HG03097 (cell line): ENCODE data around the gene GOLGA6A.
"Not testable (repeated sequence)": the region's sequence is repeated elsewhere in the genome, so short reads cannot be mapped to it uniquely, and the experiment has no call there.

Experiments used
- ATAC-seq: cut with Tn5 transposase; IDR thresholded peaks from one replicate; pipeline ENCODE4 v1.9.1; 2021; ENCODE audit not compliant: unreplicated experiment, low FRiP score

Gene GOLGA6A, protein sequence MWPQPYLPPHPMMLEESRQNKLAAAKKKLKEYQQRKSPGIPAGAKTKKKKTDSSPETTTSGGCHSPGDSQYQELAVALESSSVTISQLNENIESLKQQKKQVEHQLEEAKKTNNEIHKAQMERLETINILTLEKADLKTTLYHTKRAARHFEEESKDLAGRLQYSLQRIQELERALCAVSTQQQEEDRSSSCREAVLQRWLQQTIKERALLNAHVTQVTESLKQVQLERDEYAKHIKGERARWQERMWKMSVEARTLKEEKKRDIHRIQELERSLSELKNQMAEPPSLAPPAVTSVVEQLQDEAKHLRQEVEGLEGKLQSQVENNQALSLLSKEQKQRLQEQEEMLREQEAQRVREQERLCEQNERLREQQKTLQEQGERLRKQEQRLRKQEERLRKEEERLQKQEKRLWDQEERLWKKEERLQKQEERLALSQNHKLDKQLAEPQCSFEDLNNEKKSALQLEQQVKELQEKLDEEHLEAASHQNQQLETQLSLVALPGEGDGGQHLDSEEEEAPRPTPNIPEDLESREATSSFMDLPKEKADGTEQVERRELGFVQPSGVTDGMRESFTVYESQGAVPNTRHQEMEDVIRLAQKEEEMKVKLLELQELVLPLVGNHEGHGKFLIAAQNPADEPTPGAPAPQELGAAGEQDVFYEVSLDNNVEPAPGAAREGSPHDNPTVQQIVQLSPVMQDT

DNA sequence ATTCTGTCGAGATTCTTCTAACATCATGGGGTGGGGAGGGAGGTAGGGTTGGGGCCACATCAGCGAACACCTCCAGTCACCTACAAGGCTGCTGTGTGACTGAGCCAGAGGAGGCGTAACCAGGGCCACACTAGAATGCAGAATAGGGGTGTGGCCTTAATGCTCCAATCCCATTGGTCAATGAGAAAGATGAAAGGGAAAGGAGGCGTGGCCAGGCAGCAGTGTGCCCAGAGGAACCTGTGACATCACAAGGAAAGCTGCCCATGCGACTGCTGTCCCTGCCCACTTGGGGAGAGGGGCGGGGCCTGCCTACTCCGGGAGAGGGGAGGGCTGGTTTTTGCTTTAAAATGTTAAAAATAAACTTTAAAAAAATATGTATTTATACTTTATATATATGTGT, at the start of gene GOLGA6A:
Gene GOLGA6A, minus strand, starts transcription at position 101 of the 400 bp plus-strand sequence. Its CDS starts 41 bp downstream, at position 60.
- ATAC-seq: not testable (repeated sequence)

DNA sequence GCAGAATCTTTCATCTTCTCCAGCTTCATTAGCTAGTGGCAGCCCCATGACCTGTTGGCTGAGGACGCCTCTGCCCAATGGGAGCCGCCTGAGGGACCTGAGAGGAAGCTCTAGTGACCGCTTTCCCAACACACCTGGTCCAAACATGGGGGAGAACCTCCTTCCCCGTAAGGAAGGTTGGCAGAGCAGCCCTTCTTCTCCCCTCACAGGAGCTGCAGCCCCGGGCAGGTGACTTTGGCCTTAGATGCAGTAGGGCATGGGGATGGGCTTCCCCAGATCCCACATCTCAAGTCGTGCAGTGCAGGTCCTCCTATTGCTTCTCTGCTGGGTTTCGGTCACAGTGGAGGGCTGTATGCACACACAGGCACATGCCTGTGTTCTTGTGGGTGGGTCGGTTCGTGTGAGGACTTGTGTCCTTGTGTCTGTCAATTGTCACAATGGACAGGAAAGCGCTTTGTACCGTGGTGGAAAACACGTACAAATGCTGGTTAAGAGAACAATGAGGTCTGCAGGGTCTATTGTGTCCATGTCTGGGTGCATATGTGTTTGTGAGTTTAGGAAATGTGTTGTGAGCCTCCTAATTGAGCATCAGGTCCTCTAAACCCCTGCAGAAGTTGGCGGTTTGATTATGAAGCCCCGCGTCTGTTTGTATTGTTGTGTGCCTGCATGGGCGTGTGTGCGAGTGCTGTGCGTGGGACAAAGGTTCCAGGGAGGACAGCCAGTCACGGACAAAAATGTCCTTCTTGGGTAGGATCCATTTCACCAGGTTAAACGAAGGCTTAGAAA, 49.5 kb upstream of the GOLGA6A start:
- no peak for ATAC-seq

DNA sequence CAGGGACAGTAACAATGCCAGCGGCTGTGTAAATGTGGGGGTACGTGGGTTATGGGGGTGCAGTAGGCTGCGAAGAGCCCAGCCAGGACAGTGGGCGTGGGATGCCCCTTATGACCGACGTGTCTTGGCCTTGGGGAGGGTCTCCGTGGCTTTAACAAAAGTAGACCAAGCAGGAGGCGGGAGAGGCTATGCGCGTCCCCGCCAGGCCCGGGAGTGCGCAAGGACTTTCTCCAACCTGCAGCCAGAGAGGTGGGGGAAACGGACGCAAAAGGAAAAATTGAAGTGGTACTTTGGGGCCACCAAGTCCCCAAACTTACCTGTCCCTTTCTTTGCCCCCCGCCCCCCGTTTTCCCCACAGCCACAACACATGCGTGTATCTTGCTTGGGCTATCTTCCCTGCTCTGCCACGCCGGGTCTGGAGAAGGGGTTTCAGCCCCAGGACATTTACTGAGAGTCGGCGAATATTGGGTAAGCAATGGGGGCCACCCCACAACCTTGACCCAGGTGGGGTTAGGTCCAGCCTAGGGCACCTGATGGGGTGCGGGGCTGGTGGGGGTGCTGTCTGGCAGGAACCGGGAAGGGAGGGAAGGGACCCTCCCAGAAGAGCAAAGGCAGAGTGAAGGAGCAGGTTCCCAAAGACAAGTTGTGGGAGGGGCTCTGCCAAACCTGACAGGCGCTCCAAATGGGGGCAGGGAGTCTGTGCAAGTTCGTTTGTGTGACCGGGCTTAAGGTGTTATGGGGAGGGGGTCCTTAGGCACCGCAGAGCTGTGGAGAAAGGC, 48.7 kb upstream of the GOLGA6A start:
- ATAC-seq: no peak

DNA sequence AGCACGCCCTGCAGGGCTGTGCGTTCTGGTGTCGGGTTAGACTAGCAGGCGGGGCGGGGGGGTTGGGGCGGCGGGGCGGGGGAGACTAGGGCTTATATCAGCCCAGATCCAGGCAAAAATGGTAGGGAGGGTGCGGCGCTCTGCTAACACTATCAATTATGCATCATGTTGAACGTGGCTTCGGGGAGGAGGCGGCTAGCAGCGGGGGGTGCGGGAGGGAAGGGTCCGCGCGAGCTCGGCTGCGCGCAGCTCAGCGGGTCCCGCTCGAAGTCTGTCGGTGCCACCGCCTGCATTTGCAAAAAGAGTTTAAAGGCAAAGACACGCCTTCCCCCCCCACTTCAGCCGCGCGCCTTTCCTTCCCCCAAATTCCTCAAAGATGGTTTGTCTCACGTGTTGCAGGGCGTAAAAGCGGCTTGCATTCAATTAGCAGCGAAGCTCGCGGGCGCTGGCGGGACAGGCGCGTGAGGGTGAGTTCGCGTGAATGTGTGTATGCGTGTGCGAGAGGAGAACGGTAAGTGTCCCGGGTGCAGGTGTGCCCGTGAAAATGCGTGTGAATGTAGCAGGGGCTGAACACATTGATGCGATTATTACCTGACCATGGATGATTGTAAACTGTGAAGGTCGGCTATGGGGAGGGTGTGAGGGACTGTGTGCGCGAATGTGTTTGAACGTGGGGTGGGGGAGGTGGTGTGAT, 48.0 kb upstream of the GOLGA6A start, which contains the start of gene ISLR2:
Gene ISLR2, plus strand, starts transcription at position 432 of the 694 bp plus-strand sequence. CDS start 2,169 bp downstream, outside the sequence.
- no peak for ATAC-seq

DNA sequence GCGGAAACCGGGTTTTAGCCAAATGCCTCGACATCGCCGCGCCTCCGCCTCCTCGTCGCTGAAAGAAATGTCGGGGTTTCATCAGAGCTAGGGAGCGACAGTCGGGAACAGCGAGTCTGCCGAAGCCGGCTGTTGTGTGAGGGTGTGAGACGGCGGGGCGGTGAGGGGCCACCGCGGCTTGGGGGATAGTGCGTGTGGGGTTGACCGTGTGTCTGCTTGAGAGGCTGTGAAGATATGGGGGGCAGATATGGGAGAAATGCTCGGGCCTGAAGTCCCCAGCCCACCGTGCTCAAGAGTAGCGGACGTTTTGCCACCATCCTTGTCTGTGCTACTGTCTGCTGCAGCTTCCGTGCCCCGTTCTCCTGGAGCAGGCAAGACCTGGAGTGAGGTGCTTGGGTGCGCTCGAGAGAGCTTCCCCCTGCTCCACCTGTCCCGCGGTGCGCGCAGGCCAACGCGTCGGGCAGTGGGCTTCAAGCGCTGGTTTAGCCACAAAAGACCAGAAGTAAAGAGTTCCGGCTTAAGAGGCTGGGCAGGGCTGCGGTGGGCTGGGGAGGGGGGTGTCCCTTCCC, 47.3 kb upstream of the GOLGA6A start:
- no peak for ATAC-seq

DNA sequence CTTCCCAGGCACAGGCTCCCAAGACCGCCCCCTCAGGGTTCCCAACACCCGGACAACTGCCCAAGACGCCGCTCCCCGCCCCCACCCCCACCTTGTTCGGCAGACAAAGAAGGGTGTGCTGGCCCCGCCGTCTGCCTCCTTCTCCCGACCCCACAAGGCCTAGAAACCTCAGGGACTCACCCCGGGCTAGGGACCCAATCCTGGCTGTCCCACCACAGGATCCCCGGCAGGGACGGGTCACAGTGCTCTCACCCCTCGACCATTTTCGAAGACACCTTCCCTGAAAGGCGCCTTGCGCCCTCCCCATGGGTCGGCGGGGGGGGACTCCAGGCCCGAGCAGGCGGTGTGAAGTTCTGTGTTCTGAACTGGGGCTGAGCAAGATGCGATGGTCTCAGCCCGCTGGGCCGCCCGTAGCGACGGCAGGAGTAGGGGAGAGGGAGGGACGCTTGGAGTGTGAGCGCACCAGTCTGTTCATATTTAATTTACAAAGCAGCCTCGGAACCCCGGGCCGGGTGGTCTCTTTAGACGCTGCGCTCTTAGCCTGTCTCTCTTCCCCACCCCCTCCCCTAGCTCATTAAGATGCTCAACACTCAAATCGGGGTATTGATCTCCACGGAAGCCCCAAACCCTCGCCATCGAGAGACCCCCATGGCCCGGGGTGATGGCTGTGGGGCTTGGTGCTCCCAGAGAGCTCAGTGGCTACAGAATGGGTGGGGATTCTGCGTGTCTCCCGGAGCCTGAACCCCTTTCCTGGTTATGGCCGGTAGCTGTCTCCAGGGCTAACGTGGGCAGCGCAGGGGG, 46.6 kb upstream of the GOLGA6A start:
- no peak for ATAC-seq

DNA sequence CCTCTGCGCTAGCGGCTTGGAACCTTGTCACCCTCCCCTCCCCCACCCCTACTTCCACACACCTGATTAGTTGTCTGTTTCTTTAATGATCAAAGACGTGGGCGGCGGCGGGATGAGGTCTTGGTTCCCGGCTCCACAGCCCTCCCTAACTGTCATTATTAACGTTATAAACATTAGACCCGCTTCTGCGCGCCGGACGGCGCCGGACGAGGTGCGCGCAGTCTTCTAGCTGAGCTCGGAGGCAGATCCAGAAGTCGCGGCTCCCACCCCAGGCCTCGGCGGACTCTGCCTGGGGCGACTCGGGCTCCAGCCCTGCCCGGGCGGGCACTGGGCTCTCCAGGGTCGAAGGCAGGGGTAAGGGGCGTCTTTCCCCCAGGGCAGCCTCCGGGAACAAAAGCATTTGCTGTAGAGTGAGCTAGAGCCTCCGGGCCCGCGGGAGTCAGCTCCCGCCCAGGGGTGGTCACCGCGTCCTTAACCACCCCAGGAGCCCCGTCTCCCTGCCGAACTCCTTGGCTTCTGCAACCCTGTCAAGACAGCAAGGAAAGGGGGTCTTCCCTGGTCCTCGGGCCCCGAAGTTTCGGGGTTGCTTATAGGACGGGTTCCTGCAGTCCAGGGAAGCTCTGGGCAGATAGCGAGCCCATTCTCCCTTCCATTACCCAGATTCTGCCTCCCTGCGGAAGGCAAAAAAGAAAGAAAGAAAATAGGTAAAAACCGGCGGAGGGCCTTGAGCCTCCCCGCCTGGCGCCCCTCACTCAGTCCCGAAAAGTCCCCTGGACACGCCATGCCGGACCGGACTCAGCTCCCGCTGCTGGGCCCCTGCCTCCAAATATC, 45.8 kb upstream of the GOLGA6A start:
- ATAC-seq: no peak

DNA sequence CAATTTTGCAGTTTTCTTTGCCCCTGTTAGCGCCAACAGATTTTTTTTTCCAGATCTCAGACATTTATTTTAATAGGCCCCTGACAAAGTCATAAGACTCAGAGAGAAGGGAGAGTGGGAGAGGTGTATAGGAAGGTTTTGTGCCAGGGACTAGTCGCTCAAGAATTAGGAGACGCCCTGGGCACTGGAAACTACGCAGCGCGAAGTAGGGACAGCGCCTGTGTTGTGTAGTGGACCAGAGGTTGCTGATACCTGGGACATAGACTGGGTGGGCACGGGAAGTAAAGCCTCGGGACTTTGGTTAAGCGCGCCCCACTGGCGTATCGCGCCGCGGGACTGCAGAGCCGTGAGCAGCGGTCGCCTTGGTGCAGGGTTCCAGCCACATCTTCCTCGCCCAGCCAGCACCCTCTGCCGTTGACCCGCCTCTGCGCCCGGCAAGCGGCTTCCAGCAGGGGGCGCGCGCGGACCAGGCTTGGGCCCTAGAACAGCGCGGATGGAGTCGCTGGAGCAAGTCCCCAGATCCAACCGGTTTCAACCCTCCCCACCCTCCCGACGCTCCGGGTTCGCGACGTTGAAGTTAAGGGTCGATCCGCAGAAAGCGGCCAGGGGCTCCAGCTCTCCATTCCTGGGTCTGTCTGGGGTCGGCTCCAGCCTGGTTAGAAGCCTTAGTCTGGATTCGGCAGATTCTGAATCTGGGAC, 45.1 kb upstream of the GOLGA6A start:
- no peak for ATAC-seq

DNA sequence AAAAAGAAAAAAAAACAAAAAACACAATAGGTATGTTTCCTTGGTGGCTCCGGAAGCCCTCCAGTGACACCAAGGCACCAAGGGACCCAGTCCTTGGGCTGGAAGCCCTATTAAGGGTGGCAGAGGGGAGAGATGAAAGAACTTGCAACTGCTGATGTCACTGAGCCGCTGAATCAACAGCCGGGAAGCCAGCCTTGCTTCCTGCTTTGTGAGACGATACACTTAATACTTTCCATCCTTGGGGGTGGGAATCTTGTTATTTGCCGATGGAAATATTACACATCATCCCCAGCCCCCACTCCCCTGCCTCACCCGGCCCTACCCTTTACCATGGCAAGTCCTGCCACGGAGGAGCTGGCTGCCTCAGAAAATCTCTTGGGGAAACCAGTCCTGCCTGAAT, 42.4 kb upstream of the GOLGA6A start:
- no peak for ATAC-seq

DNA sequence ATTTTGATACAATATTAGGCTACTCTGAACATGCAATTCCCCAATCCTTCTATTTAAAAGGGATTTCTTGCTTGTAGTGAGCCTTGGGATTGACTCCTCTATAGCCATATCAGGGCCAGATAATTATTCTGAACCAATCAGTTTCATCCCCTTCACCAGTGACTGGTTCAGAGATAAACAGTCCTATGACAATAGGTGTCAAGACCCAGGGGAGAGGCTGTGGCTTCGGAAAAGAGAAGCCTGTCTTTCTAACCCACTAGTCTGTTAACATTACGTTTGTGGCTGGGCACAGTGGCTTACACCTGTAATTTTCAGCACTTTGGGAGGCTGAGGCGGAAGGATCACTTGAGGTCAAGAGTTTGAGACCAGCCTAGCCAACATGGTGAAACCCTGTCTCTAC, 41.8 kb upstream of the GOLGA6A start:
- ATAC-seq: no peak

DNA sequence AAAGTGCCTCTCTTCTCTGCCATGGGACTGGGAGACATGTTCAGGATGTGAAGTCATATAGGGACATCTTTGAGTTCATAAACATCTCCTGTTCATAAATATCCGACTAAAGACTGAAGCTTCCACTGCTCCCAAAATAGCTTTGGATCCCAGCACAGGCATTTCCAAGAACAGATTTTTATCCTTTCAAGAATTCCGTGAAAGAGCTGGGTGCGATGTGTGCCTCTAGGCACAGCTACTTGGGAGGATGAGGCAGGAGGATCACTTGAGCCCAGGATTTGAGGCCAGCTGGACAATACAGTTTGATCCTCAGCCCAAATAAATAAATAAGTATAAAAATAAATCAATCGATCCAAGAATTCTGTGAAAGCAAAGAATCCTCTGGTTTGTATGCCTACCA, 41.3 kb upstream of the GOLGA6A start:
- no peak for ATAC-seq

DNA sequence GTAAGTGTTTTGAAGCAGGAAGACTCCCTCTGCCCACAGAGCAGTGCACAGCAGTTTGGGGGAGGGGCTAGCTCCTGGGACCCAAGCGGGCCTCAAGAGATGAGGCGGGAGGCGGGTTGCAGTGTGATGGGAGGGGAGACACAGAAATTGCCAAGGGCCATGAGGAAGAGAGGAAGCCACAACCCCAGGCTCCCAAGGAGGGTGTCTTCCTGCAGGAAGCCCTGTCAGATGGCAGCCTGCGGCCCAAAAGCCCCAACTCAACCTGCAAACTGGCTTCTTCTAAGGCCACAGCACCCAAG, 40.7 kb upstream of the GOLGA6A start:
- no peak for ATAC-seq

DNA sequence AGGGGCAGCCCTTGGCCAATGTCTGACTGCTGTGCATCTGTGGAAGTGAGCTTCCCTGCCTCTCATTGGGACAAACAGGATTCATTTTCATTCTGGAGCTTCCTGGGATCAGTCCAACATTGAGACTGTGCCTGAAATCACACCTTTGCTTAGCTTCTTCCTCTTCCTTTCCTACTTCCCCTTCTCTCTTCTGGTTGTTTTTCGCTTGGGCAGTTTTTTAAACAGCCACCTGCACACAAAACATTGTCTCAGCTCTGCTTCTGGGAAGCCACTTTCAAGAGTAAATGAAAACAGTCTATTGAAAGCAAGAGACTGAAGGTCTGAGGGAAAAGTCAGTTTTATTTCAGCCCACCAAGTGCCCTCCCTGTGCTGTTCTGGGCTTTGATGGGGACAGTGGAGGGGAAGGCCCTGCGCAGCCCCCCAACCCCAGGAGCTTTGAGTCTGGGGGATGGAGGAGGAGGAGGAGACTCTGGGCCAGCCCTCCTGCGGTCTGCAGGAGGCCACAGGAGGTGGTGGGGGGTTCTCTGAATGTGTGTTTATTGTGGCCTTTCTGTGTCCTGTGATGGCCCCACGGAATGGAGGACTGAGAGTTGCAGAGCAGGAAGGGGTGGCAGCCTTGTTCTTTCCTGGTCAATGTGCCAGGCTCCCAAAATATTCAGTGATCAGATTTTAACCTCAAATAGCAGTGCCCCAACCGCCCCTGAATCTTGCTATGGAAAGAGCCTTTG, 40.2 kb upstream of the GOLGA6A start:
- no peak for ATAC-seq

DNA sequence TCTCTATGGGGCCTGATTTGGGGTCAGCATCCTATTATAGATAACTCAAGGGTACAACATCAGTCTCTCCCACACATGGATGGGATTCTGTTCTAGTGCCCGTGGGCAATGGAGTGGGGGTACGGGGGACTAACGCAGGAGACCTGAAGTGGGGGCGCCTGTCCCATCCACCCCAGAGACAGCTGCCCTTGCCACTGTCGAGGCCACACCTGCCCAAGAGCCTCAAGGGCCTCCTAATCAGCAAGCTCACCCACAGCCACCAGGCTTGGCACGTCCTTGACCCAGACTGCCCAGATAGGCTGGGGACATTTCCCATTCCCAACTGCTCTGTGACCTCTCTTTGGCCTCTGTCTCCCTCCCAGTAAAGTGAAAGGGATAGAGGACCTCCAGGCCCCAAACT, 39.5 kb upstream of the GOLGA6A start:
- ATAC-seq: no peak

DNA sequence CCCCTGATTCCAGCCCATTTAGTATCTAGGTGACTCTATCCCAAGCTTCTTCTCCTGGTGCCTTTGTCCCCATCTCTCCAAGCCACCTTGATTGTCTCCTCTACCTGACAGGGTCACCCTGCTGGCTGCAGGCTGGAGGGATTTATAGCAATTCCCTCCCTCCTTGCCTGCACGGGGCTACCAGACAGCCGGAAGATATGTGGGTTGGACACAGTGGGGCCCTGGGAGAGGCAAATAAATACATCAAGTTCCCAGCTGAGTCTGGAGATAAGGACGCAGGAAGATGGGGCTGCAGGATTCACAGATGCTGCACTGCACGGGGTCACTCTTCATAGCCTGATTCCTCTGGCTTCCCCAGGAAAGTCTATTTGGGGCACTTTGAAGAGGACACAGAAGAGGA, 38.7 kb upstream of the GOLGA6A start:
- no peak for ATAC-seq

DNA sequence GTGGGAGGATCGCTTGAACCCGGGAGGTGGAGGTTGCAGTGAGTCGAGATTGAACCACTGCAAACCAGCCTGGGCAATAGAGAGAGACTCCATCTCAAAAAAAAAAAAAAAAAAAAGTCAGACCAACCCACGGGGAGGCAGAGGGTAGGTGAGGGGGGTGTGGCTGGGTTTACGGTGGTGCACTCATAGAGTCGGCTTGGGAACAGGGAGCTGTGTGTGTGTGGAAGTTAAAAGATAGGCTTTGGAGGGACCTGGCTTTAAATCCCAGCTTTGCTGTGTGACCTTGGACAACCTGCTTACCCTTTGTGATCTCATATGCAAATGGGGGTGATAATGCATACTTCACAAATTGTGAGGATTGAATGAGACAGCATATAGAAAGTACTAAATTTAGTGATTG, 38.1 kb upstream of the GOLGA6A start:
- ATAC-seq: no peak

DNA sequence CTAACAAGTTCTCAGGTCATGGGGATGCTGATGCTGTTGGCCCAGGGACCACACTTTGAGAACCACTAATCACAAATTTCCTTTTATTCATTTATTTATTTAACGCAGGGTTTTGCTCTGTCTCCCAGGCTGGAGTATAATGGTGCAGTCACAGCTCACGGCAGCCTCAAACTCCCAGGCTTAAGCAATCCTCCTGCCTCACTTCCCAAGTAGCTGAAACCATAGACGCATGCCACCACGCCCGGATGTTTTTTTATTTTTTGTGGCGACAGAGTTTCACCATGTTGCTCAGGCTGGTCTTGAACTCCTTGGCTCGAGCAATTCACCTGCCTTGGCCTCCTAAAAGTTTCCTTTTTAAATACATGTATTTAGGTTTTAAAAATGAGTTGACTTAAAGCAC, 27.4 kb upstream of the GOLGA6A start:
- no peak for ATAC-seq
